ENCODE results near the gene KCNJ14.

GRCh38 chr19:48508729-48509411 lies 53.5 kb downstream of the KCNJ14 start:
- TF ChIP-seq CTCF (IDR thresholded peaks at IDR 0.05; ENCODE audit: insufficient read depth, low read depth, low read length) (no peak), EZH2 (IDR thresholded peaks at IDR 0.05; ENCODE audit: insufficient read depth, low read length) (no peak)
